K562 (cell line): Measurements from ENCODE around the gene TEAD4. TPM values are rescaled to one million over a fixed set of nuclear protein-coding genes. Genes with fewer than 3 reads are reported as not detected.
A peak's percentile ranks its signal among the peaks of the same experiment; 100 is the strongest.

Experiments used
- ARID4B ChIP-seq: sonication (generic); formaldehyde crosslinking; IDR thresholded peaks from 2 replicates; pipeline ENCODE4 v1.8.0; 2022; ENCODE audit warnings: mild to moderate bottlenecking, missing genetic modification reagents
- ATF4 ChIP-seq: fragments of 450-650 bp; formaldehyde crosslinking; IDR thresholded peaks from 2 replicates; pipeline ENCODE4 v1.4.0; 2022; ENCODE audit warnings: mild to moderate bottlenecking, moderate library complexity
- BDP1 ChIP-seq: IDR thresholded peaks from 3 replicates; pipeline ENCODE4 v1.6.1; 2011; ENCODE audit not compliant: insufficient read length, insufficient read depth
- DPF2 ChIP-seq: fragments of 450-650 bp; IDR thresholded peaks from 2 replicates; pipeline ENCODE4 v1.6.1; 2016
- FOXO4 ChIP-seq: fragments of 450-650 bp; formaldehyde crosslinking; IDR thresholded peaks from 2 replicates; pipeline ENCODE4 v1.4.0; 2020; ENCODE audit warnings: mild to moderate bottlenecking, moderate library complexity
- HOMEZ ChIP-seq: fragments of 250-450 bp; sonication (Bioruptor Pico); IDR thresholded peaks from 2 replicates; pipeline ENCODE4 v1.4.0; 2020; ENCODE audit warnings: mild to moderate bottlenecking, moderate library complexity
- IRF2 ChIP-seq: sonication (generic); formaldehyde crosslinking; IDR thresholded peaks from 2 replicates; pipeline ENCODE4 v1.8.1; 2022; ENCODE audit warnings: mild to moderate bottlenecking, missing genetic modification reagents
- POLR2G ChIP-seq: fragments of 200-400 bp; formaldehyde crosslinking; IDR thresholded peaks from 2 replicates; pipeline ENCODE4 v1.6.1; 2017; ENCODE audit warnings: low read depth, mild to moderate bottlenecking, antibody characterized with exemption, low read length, moderate library complexity
- PRDM10 ChIP-seq: fragments of 450-650 bp; IDR thresholded peaks from 2 replicates; pipeline ENCODE4 v1.6.1; 2018; ENCODE audit not compliant: partially characterized antibody
- PURB ChIP-seq: sonication (generic); formaldehyde crosslinking; IDR thresholded peaks from 2 replicates; pipeline ENCODE4 v1.9.0; 2021; ENCODE audit warnings: low read depth, mild to moderate bottlenecking, missing genetic modification reagents
- RBM34 ChIP-seq: fragments of 200-400 bp; formaldehyde crosslinking; IDR thresholded peaks from 2 replicates; pipeline ENCODE4 v1.6.1; 2018; ENCODE audit warnings: low read length, borderline replicate concordance; ENCODE audit not compliant: insufficient read depth
- ZC3H11A ChIP-seq: IDR thresholded peaks from 2 replicates; pipeline ENCODE4 v1.6.1; 2012; ENCODE audit warnings: low read depth, low read length, improper control_type of control experiment
- ZNF696 ChIP-seq: fragments of 250-450 bp; sonication (Bioruptor Pico); conservative IDR thresholded peaks from 2 replicates; pipeline ENCODE4 v1.4.0; 2020; ENCODE audit warnings: mild to moderate bottlenecking, moderate library complexity
- polyA plus RNA-seq, 8 experiments: library from polyadenylated mRNA; depleted of rRNA in 4 of 8; stranded (reverse) in 5 of 8; unstranded in 3 of 8; fragments of >200 nt; fragmentation: Nextera tagmentation in 2 of 8; fragmentation: Illumina TruSeq in 1 of 8; extraction: Ambion mirVana in 2 of 8; extraction: Trizol in 1 of 8; gene quantifications; 2 replicates each; pipeline versions ENCODE4 v1.2.1 to v1.2.3, GENCODE V29; 2011 to 2014; ENCODE audit warnings: inconsistent platforms in 1 of 8, missing spikeins in 1 of 8
- total RNA-seq, 7 experiments: library from RNA; depleted of rRNA in 6 of 7; stranded (reverse); fragments of >200 nt in 6 of 7; fragmentation: Illumina TruSeq in 2 of 7; extraction: Trizol in 2 of 7; gene quantifications; 2 replicates each; pipeline versions ENCODE4 v1.2.1 to v1.2.3, GENCODE V29; 2011 to 2021; ENCODE audit warnings: low replicate concordance in 1 of 7

The TEAD4 gene
- total and polyA plus RNA-seq, 9 of the 15 experiments (the other 6 are each of a cell fraction or from before 2014, with no cell fraction given): 0.82 to 40.0 (median 17.0) TPM

GRCh38 chr12:2999265-2999841 is 40.2 kb downstream of the TEAD4 start (continued):
- TF ChIP-seq PRDM10 (peak; percentile 57), RBM34 (no peak), POLR2G (peak; percentile 35; the same call in 1 of the 2 replicates), IRF2 (CRISPR knock-in tag) (no peak), ARID4B (CRISPR knock-in tag) (no peak), ZNF696 (CRISPR knock-in tag) (no peak), DPF2 (peak; percentile 72), ZC3H11A (no peak), BDP1 (no peak), FOXO4 (no peak), HOMEZ (CRISPR knock-in tag) (no peak), ATF4 (CRISPR knock-in tag) (no peak), PURB (no peak)
